Daoy (cell line): ENCODE measurements around the gene CYP11A1. TPM values are rescaled to one million over a fixed set of nuclear protein-coding genes. Genes with fewer than 3 reads are reported as not detected.
"Not testable (repeated sequence)": the region's sequence is repeated elsewhere in the genome, so short reads cannot be mapped to it uniquely, and the experiment has no call there.

ENCODE experiments used
- DNase-seq: peaks from one replicate; pipeline ENCODE4 v3.0.0-alpha.2; 2015; ENCODE audit warnings: low read depth
- total RNA-seq: library from RNA; depleted of rRNA; stranded (reverse); fragments of >200 nt; shearing (Covaris generic); gene quantifications from 2 replicates; pipeline ENCODE4 v1.2.3, GENCODE V29; 2014

Gene CYP11A1
- total RNA-seq, 1 experiment from 2014 or later: 0.06 TPM

GRCh38 chr15:74400915-74401757, 33.7 kb upstream of the CYP11A1 start:
- DNase-seq: peak; percentile 62

- DNase-seq: peak; percentile 76
These were observed 32.9 kb upstream of the CYP11A1 start for GRCh38 chr15:74400313-74400860.

- peak; percentile 94 for DNase-seq
These were observed 32.3 kb upstream of the CYP11A1 start for GRCh38 chr15:74399511-74400312.

GRCh38 chr15:74399100-74399499, 31.7 kb upstream of the CYP11A1 start:
- no peak for DNase-seq

- DNase-seq: no peak
These were observed 30.7 kb upstream of the CYP11A1 start for GRCh38 chr15:74398183-74398582.

- peak; percentile 68 for DNase-seq
These were observed 30.0 kb upstream of the CYP11A1 start for GRCh38 chr15:74397239-74398068.

- peak; percentile 97 for DNase-seq
These were observed 29.2 kb upstream of the CYP11A1 start for GRCh38 chr15:74396445-74397238.

GRCh38 chr15:74396146-74396438, 28.6 kb upstream of the CYP11A1 start:
- DNase-seq: no peak

- DNase-seq: no peak
These were observed 28.1 kb upstream of the CYP11A1 start for GRCh38 chr15:74395319-74396145.

GRCh38 chr15:74394090-74394846, 26.8 kb upstream of the CYP11A1 start:
- no peak for DNase-seq

- DNase-seq: no peak
These were observed 26.0 kb upstream of the CYP11A1 start for GRCh38 chr15:74393423-74393822.

GRCh38 chr15:74392902-74393301, 25.5 kb upstream of the CYP11A1 start:
- no peak for DNase-seq

- no peak for DNase-seq
These were observed 25.0 kb upstream of the CYP11A1 start for GRCh38 chr15:74392451-74392830.

GRCh38 chr15:74391582-74392450, 24.4 kb upstream of the CYP11A1 start:
- DNase-seq: no peak

GRCh38 chr15:74390647-74391288, 23.3 kb upstream of the CYP11A1 start:
- no peak for DNase-seq

GRCh38 chr15:74390049-74390646, 22.7 kb upstream of the CYP11A1 start:
- DNase-seq: not testable (repeated sequence)

GRCh38 chr15:74389241-74390048, 22.0 kb upstream of the CYP11A1 start:
- no peak for DNase-seq
